Measurements from ENCODE around the gene BAHCC1. TPM values are rescaled to one million over a fixed set of nuclear protein-coding genes. Genes with fewer than 3 reads are reported as not detected.

BAHCC1 gene
- total RNA-seq, 1 experiment from 2014 or later: 0.31 TPM

GRCh38 chr17:81443269-81443668 is 48.0 kb downstream of the BAHCC1 start:
- no peak for DNase-seq (ENCODE audit: low spot score)

GRCh38 chr17:81444610-81445339 is 49.5 kb downstream of the BAHCC1 start:
- DNase-seq (ENCODE audit: low spot score): no peak

GRCh38 chr17:81445642-81446503 is 50.6 kb downstream of the BAHCC1 start:
- no peak for DNase-seq (ENCODE audit: low spot score)

- DNase-seq (ENCODE audit: low spot score): no peak
These were observed 52.2 kb downstream of the BAHCC1 start for GRCh38 chr17:81447331-81447933.

GRCh38 chr17:81448442-81448841 is 53.2 kb downstream of the BAHCC1 start:
- DNase-seq (ENCODE audit: low spot score): no peak

- no peak for DNase-seq (ENCODE audit: low spot score)
These were observed 53.7 kb downstream of the BAHCC1 start for GRCh38 chr17:81448950-81449349.

- no peak for DNase-seq (ENCODE audit: low spot score)
These were observed 54.1 kb downstream of the BAHCC1 start for GRCh38 chr17:81449351-81449750.

- no peak for DNase-seq (ENCODE audit: low spot score)
These were observed 56.6 kb downstream of the BAHCC1 start for GRCh38 chr17:81451823-81452222.

GRCh38 chr17:81452551-81452950 is 57.3 kb downstream of the BAHCC1 start:
- no peak for DNase-seq (ENCODE audit: low spot score)

- DNase-seq (ENCODE audit: low spot score): no peak
These were observed 57.8 kb downstream of the BAHCC1 start for GRCh38 chr17:81453076-81453475.

GRCh38 chr17:81453712-81454111 is 58.5 kb downstream of the BAHCC1 start:
- DNase-seq (ENCODE audit: low spot score): no peak

GRCh38 chr17:81454473-81454872 is 59.2 kb downstream of the BAHCC1 start:
- DNase-seq (ENCODE audit: low spot score): no peak

GRCh38 chr17:81455387-81455786 is 60.1 kb downstream of the BAHCC1 start:
- DNase-seq (ENCODE audit: low spot score): no peak

- DNase-seq (ENCODE audit: low spot score): no peak
These were observed 60.8 kb downstream of the BAHCC1 start for GRCh38 chr17:81456091-81456490.

GRCh38 chr17:81456798-81457197 is 61.5 kb downstream of the BAHCC1 start:
- no peak for DNase-seq (ENCODE audit: low spot score)

- no peak for DNase-seq (ENCODE audit: low spot score)
These were observed 62.1 kb downstream of the BAHCC1 start for GRCh38 chr17:81457401-81457800.

- DNase-seq (ENCODE audit: low spot score): no peak
These were observed 62.8 kb downstream of the BAHCC1 start for GRCh38 chr17:81457917-81458555.

- no peak for DNase-seq (ENCODE audit: low spot score)
These were observed 63.4 kb downstream of the BAHCC1 start for GRCh38 chr17:81458628-81459027.

GRCh38 chr17:81459224-81459623 is 64.0 kb downstream of the BAHCC1 start:
- no peak for DNase-seq (ENCODE audit: low spot score)

- DNase-seq (ENCODE audit: low spot score): no peak
These were observed 64.6 kb downstream of the BAHCC1 start for GRCh38 chr17:81459864-81460263.

- DNase-seq (ENCODE audit: low spot score): no peak
These were observed 65.7 kb downstream of the BAHCC1 start for GRCh38 chr17:81460856-81461460.
